Right renal cortex interstitium (tissue), 3 donors: ENCODE data around the gene PLCL2. TPM values are rescaled to one million over a fixed set of nuclear protein-coding genes. Genes with fewer than 3 reads are reported as not detected.
"Not testable (repeated sequence)": the region's sequence is repeated elsewhere in the genome, so short reads cannot be mapped to it uniquely, and the experiment has no call there.

Experiments
- DNase-seq, 3 donors: peaks; one replicate each; pipeline ENCODE4 v3.0.0-alpha.2; 2013; ENCODE audit warnings: low read depth in 3 of 3, low spot score in 2 of 3
- polyA plus RNA-seq, 3 donors: library from polyadenylated mRNA; unstranded; fragments of 120-200 nt; gene quantifications; one replicate each; pipeline ENCODE4 v1.2.1, GENCODE V29; 2013; ENCODE audit not compliant: insufficient read length in 3 of 3

PLCL2 gene
- polyA plus RNA-seq, 3 donors, result 16.0 to 16.6 (median 16.6) TPM

- DNase-seq, result no peak
Observed at GRCh38 chr3:16950282-16950681, 65.5 kb downstream of the PLCL2 start.

DNA sequence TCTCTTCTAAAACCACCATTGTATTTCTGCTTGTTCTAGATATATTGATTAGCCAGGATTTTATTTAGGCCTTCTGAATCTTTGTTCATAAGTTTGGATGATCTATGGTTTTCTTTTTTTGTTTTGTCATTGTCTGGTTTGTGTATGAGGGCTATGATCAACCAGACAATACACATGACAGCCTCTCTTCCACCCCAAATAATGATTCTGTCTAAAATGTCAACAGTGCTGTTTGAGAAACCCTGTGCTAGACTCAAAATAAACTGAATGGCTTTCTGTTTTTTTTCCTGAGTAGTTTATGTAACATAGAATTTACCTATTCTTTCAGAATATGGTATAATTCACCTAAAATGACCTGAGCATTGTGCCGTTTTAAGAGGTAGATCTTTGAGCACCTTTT is 66.1 kb downstream of the PLCL2 start:
- no peak for DNase-seq

GRCh38 chr3:16957852-16958251 is 73.1 kb downstream of the PLCL2 start:
- DNase-seq, result not testable (repeated sequence)

DNA sequence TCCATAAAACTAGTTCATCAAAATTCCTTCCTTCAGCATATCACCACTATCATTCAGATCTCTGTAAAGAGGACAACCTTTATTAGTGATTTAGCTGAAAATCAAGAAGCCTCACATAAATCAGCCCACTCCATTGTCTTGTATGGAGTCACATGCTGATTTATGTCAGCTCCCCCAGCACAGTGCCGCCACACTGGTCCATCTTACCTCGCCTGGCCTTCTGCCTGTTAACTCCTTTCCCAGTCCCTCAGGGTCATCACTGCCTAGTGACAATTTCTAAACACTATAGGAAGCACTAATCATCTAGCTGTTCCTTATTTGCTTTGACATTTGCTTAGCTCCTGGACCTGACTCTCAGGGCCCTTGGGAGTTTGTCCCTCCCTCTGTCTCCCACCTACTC is 75.4 kb downstream of the PLCL2 start:
- no peak for DNase-seq

DNA sequence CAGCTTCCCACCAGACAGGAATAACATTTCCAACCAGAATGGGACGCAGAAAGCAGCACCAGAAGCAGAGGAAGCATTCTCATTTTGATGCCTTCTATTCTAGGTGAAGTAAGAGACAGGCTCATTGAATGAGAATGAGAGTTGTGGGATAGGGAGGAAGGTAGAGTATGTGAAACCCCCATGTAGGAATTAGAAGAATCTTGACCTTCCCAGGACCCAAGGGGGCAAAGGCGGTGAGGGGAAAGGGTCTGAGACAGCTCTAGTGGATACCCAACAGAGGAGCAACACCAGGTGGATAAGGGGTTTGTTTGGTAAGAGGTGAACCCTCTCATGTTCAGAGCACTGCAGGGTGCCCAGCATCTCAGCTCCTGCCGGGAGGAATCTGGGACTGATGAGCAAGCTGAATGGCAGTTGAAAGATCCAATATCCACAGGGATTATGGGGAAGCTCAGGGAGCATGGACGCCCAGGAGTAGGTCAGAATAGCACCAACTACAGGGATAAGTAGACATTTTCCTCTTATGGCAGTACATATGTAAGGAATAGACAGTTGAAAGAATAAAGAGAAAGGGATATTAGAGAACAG is 77.0 kb downstream of the PLCL2 start:
- DNase-seq, result no peak

- no peak for DNase-seq
Observed at GRCh38 chr3:16975083-16975482, 90.3 kb downstream of the PLCL2 start.

DNA sequence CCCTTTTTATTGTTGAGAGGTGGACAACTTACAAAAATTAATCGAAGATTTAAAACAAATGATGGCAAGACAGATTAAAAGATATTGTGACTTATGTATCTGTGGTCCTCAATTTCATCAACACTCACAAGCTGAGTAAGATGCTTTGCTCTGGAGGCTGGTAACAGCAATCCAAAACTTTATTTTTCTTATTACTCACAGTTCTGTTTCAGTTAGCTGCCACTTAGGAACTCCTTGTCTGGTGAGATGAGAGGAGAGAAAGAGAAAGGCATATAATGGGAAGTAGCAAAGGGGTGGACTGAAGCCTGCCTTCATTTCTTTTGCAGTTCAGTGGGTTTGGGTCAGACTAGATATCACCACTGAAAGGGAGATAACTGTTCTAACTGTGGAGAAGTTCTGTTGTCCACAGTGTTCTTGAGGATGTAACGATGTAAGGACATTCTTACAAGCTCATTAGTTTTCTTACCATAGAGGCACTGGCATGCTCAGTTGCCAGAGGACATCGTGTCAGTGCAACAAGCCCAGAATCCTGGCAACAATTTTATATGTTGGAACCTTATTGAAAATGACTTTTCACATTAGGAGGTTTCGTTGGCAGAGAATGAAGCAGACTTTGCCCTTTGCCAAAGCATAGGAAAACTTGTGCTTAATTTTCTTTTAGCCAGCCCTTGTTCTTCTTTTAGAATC is 93.6 kb downstream of the PLCL2 start:
- no peak for DNase-seq

- no peak for DNase-seq
Observed at GRCh38 chr3:16978921-16979271, 94.1 kb downstream of the PLCL2 start.

GRCh38 chr3:16979769-16980515 is 95.2 kb downstream of the PLCL2 start:
- DNase-seq, result not testable (repeated sequence)

- not testable (repeated sequence) for DNase-seq
Observed at GRCh38 chr3:16980526-16980925, 95.8 kb downstream of the PLCL2 start.

DNA sequence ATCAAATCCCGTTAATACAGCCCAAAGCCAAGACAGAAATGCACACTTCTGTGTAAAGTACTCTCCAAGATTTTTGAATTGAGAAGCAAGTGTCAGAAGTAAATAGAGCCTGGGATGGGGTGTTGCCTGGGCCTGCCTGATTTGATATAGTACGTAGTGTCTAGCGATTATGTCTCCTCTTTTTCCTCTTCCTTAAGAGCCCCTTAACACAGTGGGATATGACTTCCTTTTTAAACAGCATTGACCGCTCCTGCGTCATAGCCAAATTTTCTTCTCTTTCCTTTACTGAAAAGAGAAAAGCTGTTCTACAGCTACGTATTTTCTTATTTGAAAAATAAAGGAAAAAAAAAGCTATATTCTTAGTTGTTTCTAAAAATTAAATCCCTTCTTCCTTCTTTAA is 97.7 kb downstream of the PLCL2 start:
- DNase-seq, result no peak

DNA sequence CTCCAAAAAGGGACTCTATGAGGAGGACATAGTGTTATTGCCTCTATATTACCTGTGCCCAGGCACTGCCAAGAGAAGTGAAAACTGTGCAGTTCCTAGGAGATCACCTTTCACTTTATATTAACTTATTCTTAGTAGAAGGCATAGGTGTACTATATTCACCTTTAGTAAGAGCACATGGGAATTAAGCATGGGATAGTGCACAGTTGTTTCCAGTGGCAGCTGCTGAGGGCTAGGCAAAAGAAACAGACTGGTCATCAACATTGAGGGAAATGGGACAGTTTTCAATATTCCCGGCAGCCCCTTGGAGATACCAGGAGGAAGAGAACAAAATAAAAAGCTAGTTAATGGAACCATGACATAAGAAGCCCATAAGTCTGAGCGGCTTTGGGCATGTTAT is 100.9 kb downstream of the PLCL2 start:
- no peak for DNase-seq

- DNase-seq, result no peak
Observed at GRCh38 chr3:16987141-16987540, 102.4 kb downstream of the PLCL2 start.

DNA sequence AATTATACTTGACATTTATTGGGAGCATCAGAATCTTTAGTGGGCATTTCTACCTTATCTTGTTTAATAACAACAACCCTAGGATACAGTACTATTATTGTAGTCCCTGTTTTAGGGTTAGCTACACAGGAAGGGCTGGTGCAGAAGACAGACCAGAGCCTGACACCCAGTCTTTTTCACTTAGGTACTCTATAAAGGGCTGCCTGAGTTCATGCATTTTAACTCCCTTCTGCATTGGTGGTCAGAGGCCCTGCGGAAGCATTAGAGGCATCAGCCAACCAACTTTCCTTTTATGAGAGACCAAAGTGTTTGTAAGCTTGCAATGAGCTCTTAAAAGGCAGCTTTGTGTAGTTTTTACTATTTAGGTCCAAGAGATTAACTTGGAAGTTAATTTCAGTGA is 105.4 kb downstream of the PLCL2 start:
- no peak for DNase-seq

DNA sequence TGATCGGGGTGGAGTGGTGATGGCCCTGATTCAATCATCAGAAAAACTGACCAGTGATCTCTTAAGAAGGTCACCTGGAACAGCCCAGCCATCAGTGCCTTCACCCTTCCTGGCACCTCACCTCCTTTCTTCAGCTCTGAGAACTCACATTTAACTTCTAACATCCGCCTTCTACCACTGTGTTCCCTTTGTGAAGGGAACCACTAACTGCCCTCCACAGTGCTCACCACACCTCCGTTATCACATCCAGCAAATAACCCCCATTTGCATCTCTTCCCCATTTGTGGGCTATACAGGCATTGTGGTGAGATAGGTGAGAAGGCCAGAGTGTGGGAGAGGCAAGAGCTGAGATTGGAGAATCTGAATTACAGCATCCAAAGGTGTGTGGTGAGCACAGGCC is 107.4 kb downstream of the PLCL2 start:
- no peak for DNase-seq

DNA sequence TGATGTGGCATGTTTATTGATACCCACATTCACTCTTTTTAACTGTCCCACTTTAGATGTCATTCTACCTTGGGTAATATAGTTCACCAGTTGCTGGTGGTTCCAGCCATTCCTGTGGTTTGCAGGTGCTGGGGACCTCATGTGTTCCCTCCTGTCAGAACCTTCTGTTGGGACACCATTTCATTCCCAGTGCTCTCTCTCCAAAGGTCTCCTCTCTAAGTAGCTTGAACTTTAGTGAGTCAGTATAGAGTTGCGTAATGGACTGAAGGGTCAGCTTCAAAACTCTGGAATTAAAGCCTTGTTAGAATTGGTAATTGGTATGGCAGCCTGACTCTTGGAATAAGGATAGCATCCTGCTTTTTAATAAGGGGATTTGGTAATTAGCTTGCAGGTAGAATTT is 108.5 kb downstream of the PLCL2 start:
- DNase-seq, result no peak

DNA sequence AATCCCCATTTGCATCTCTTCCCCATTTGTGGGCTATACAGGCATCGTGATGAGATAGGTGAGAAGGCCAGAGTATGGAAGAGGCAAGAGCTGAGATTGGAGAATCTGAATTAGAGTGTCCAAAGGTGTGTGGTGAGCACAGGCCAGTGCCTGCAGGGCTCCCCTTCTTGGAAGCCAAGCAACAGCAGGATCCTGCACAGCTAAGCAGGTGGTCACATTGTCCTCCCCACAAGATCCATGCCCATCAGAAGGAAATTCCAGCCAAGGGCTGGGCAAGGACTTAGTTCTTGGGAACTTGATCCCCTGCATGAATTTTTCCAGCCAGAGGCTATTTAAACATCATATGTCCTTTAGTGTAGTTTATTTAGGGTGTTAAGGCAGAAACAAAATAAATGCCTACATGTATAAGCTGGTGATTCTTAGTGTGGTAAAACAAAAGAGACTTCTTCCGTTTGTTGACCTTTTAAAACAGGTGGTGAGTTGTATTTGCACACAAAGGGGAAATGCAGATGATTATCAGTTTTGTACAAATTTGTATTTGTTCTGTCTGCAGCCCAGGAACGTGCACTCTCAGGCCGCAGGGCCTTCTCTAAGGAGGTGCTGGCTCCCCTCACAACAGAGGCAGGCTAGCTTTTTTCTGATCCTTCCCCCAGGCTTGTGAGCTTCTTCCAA is 110.2 kb downstream of the PLCL2 start:
- no peak for DNase-seq

- DNase-seq, result no peak
Observed at GRCh38 chr3:16995601-16996000, 110.8 kb downstream of the PLCL2 start.

- DNase-seq, result no peak
Observed at GRCh38 chr3:16998236-16998923, 113.6 kb downstream of the PLCL2 start.

GRCh38 chr3:16999161-16999560 is 114.4 kb downstream of the PLCL2 start:
- no peak for DNase-seq

DNA sequence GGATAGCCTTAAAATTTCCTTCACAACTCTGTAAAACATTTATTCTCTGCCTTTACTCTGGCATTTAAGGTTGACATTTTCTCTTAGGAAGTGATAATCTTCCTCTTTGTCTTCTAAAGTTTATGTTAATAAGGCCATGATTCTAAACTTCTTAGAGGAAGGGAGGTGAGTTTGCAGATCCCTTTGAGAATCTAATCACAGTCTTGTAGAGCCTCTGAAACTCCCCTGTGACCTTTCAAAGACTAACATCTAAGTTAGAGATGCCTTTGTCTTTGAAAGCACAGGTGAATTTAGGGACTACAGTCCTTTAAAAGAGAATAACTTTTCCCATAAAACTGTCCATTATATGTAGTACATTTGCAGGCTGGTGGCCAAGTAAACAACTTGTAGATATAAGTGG is 115.1 kb downstream of the PLCL2 start:
- no peak for DNase-seq
